VCaP (cell line): ENCODE results near the gene RNF144A.

Experiments used
- H3K27ac ChIP-seq: fragments of 450-650 bp; 2 replicates; pipeline ENCODE4 v1.5.1; 2017
- TF ChIP-seq, protein P1 (sequence below): fragments of 450-650 bp; conservative IDR thresholded peaks from 2 replicates; pipeline ENCODE4 v1.5.1; 2017; ENCODE audit warnings: mild to moderate bottlenecking, moderate library complexity

RNF144A gene

DNA sequence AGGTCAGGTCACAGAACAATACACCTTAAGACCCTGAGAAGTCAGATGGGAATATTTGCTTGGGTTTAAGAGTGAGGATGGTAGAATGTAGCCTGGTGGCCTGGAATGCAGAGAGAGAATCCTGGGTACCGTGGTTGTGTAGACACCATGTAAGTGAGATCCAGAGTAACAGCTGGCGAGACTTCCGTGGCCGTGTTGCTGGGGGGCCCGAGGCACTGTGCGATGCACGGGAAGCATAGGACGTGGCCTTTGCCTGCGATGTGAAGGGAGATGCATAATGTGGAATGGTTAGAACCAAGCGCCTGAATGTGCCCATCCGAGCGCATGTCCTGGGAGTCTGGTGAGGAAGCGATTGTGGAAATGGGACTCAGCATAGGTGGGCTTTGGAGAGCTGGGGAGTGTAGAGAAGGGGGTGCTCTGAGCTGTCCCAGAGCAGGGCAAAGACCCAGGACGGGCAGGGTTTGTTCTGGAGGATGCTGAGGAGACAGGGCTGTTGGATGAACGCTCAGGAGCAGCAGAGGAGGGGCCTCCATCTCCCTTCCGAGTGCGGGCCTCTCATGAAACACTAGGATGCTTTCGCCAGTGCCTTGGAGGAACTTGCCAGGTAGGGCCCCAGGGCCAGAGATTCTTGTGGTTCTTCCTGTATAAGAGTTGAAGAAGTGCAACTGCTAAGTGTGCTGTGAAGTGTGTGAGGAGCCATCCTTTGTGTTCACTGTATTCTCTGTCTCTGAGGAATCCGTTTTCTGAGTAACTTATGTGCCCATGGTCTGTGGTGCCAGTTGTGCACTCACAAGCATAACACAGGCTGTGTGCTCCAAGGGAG, 7.1 kb downstream of the RNF144A start:
- TF ChIP-seq, protein P1, sequence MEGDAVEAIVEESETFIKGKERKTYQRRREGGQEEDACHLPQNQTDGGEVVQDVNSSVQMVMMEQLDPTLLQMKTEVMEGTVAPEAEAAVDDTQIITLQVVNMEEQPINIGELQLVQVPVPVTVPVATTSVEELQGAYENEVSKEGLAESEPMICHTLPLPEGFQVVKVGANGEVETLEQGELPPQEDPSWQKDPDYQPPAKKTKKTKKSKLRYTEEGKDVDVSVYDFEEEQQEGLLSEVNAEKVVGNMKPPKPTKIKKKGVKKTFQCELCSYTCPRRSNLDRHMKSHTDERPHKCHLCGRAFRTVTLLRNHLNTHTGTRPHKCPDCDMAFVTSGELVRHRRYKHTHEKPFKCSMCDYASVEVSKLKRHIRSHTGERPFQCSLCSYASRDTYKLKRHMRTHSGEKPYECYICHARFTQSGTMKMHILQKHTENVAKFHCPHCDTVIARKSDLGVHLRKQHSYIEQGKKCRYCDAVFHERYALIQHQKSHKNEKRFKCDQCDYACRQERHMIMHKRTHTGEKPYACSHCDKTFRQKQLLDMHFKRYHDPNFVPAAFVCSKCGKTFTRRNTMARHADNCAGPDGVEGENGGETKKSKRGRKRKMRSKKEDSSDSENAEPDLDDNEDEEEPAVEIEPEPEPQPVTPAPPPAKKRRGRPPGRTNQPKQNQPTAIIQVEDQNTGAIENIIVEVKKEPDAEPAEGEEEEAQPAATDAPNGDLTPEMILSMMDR, result no peak
- peak overlapping the region; percentile 93 for H3K27ac ChIP-seq

DNA sequence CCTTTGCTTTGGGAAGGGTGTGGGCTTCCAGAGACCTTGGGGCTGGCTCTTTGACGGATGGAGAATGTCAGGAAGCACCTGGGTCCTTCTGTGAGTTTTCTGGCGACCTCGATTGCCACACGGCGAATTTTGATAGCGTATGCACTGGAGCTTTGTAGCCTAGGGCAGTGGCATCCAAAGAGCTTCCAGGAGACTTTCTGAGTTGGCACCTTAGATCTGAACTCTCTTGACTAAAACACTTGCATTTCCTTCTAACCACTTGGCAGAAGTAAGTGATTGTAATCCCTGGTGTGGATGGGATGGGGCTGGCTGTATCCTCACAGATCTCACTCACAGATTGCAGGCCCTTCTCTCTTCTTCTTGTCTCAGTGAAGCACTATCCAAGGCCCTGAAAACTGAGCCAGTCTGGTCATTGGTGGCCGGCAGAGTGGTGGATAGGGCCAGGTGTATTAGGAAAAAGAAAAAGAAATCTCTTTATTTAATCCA, 7.8 kb downstream of the RNF144A start:
- peak overlapping the region; percentile 93 for H3K27ac ChIP-seq
- TF ChIP-seq, protein P1, result no peak

DNA sequence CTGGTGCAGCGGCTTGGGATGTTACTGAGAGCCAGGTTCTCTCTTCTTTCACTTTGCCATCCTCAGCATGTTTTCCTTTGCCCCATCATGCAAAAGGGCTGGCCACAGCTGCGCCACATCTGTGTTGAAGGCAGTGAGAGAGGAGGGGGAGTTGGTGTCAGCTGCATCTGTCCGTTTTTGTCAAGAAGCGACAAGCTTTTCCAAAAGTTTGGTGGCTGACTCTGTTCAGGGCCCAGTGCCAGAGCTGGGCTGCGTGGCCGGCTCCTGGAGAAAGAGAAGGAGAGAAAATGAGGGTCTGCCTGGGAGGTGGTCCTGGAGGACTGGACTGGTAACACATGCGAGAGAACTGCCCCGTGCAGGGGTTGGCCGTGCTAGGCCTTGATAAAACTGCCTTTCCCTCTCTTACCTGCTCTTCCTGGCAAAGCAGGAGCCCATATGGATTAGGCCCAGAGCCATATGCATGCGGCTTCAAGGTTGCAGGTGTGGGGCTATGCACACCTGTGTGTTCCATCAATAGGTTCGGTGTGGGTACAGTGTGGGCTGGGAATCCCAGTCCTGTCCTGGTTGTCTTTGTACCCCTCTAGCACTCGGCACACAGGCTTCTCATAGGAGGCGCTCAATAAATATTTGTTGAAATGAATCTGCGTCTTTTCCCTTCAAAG, 9.0 kb downstream of the RNF144A start:
- peak overlapping the region; percentile 93 for H3K27ac ChIP-seq
- TF ChIP-seq, protein P1, result no peak

DNA sequence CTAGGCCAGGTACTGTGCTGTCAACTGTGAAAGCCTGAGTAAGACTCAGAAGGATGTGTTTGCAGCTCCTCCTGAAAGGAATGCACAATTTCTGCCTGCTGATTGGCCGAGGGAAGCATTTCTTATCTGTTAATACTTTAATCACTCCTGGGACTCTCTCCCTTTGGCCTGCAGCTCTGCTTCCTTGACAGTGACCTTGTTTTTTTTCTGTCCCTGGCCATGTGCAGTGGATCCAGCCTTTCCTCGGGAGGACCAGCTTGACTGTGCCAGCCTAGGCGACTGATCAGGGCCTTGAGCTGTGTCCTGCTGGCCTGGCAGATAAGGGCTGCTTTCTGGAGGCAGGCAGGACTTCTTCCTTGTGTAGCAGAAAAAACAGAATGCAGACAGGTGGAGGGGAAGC, 10.0 kb downstream of the RNF144A start:
- peak overlapping the region; percentile 93 for H3K27ac ChIP-seq
- TF ChIP-seq, protein P1, result no peak

DNA sequence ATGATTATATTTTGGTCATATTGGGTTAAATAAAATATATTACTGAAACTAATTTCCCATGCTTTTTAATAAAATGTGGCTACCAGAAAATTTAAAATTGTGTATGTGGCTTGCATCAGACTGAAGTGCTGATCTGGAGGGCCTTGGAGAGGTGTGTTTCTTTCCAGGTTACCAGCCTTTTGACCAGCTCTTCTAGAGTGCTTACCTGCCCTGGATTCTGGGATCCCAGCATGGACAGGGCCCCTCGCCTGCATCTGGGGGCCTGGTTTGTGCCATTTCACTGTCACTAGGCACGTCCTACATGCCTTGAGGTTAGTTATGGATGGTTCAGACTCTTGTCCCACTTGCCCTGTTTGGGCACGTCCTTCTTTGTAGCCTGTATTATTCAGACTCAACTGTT, 10.5 kb downstream of the RNF144A start:
- TF ChIP-seq, protein P1, result no peak
- peak overlapping the region; percentile 93 for H3K27ac ChIP-seq

DNA sequence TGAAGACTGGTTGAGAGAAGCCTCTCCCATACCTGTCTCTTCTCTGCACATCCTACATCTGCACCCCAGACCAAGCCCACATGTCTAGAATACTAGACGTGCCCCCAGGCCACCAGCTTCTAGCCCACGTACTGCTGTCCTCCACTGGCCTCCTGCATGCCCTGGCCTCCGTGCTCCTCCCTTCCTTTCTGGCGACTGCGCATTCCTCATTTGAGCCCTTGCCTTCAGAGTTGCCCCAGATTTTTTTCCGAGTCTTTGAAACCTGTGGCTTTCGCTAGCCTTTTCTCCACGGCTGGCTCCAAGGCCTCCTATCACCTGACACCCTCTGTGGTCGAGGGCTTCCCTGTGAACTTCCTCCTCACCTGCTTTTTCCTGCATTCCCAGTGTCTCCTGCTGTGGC, 11.2 kb downstream of the RNF144A start:
- H3K27ac ChIP-seq, result peak overlapping the region; percentile 93
- TF ChIP-seq, protein P1, result no peak

DNA sequence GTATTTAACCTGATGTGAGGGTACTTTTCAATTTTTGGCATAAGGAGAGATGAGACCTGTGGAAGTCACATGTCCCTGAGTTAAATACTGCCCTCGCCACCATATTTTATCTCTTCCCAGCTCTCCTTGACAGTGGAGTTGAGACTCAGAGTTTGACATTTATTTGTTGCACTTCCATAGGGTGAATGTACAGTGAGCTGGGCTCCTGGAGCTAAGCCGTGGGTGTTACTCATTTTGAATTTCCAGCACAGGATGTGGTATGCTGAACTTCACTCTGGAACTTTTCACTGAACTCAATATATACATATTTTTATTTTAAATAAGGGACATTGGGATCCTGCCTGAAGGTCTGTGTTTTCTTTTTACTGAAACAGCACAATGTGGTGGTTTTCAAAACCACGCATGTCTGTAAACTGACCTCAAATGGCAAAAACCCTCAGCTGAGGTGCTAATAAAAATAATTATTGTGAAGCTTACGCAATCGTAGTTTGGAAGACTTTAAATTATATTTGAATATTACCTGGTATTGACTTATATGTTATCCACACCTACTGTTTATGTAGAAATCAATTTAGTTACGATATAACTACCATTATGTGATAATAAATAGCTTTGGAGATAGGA, 12.1 kb downstream of the RNF144A start:
- peak overlapping the region; percentile 93 for H3K27ac ChIP-seq
- TF ChIP-seq, protein P1, result no peak
